ENCODE measurements around the gene SLC25A19.
"Not testable (repeated sequence)": the region's sequence is repeated elsewhere in the genome, so short reads cannot be mapped to it uniquely, and the experiment has no call there.

- TF ChIP-seq CTCF, POLR2A (IDR thresholded peaks at IDR 0.05): not testable (repeated sequence)
These were observed 9.0 kb downstream of the SLC25A19 start for GRCh38 chr17:75280189-75280588.
